ENCODE measurements around the gene SLC44A5. TPM values are rescaled to one million over a fixed set of nuclear protein-coding genes. Genes with fewer than 3 reads are reported as not detected.

Gene SLC44A5
- total RNA-seq, 4 donors from 2014 or later = 0.11 to 2.0 (median 0.87) TPM

GRCh38 chr1:75579046-75579445 lies 31.9 kb downstream of the SLC44A5 start:
- H3K27ac ChIP-seq = no peak overlapping the region
- no peaks in the 10 kb centered on the region for H3K36me3 ChIP-seq
- H3K9me3 ChIP-seq = no peaks in the 10 kb centered on the region
- no peak for TF ChIP-seq POLR2A (IDR thresholded peaks at IDR 0.05)
- TF ChIP-seq CTCF (IDR thresholded peaks at IDR 0.05) = no peak
- 54 to 60% methylated on average over 2 of the region's 2 CpGs for WGBS, 2 donors
- intact Hi-C loops (cut with DNase I) = no loop called here
- H3K4me3 ChIP-seq (replicated peaks in 1 of 3) = no peak overlapping the region
- no peak for DNase-seq
- no peaks in the 10 kb centered on the region for H3K4me1 ChIP-seq
- H3K27me3 ChIP-seq = no peaks in the 10 kb centered on the region

DNA sequence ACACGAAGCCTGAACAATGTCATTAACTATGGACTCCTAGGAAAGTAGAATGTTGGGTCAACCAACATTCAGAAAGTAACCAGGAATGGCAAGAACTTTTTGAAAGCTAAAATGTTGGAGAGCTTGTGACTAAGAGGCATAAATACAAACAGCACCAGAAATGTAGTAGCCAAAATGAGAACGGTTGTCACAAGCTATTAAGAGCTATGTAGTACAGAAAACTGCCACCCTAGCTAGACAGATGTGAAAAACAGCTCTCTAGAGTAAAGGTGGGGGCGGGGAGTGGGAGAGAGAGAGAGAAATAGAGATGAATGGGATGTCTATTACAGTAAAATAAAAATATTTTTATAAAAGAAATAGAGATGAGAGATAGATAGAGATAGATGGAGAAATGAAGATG lies 35.1 kb downstream of the SLC44A5 start:
- WGBS, 2 donors = 67 to 81% methylated on average over 3 of the region's 3 CpGs
- Histone ChIP-seq H3K27ac (no peak overlapping the region), H3K27me3 (no peaks in the 10 kb centered on the region), H3K4me3 (replicated peaks in 1 of 3) (no peak overlapping the region), H3K4me1 (no peaks in the 10 kb centered on the region), H3K9me3 (no peaks in the 10 kb centered on the region), H3K36me3 (no peaks in the 10 kb centered on the region)
- intact Hi-C loops (cut with DNase I) = no loop called here
- DNase-seq = no peak
- TF ChIP-seq POLR2A (IDR thresholded peaks at IDR 0.05) (no peak), CTCF (IDR thresholded peaks at IDR 0.05) (no peak)

- no peaks in the 10 kb centered on the region for H3K9me3 ChIP-seq
- H3K4me1 ChIP-seq = no peaks in the 10 kb centered on the region
- WGBS, 2 donors = 80 to 88% methylated on average over 1 of the region's 1 CpG
- H3K4me3 ChIP-seq (replicated peaks in 1 of 3) = no peak overlapping the region
- TF ChIP-seq CTCF (IDR thresholded peaks at IDR 0.05) = no peak
- TF ChIP-seq POLR2A (IDR thresholded peaks at IDR 0.05) = no peak
- intact Hi-C loops (cut with DNase I) = no loop called here
- no peaks in the 10 kb centered on the region for H3K36me3 ChIP-seq
- no peaks in the 10 kb centered on the region for H3K27me3 ChIP-seq
- no peak for DNase-seq
- H3K27ac ChIP-seq = no peak overlapping the region
These were observed 43.7 kb downstream of the SLC44A5 start for GRCh38 chr1:75567191-75567590.

GRCh38 chr1:75559800-75560199 lies 51.1 kb downstream of the SLC44A5 start:
- Histone ChIP-seq H3K27ac (no peak overlapping the region), H3K9me3 (no peaks in the 10 kb centered on the region), H3K27me3 (no peaks in the 10 kb centered on the region), H3K4me3 (replicated peaks in 1 of 3) (no peak overlapping the region), H3K4me1 (no peaks in the 10 kb centered on the region), H3K36me3 (no peaks in the 10 kb centered on the region)
- intact Hi-C loops (cut with DNase I) = no loop called here
- no peak for DNase-seq
- TF ChIP-seq POLR2A (IDR thresholded peaks at IDR 0.05) (no peak), CTCF (IDR thresholded peaks at IDR 0.05) (no peak)

GRCh38 chr1:75559136-75559535 lies 51.8 kb downstream of the SLC44A5 start:
- no peak for DNase-seq

More at GRCh38 chr1:75559136-75559535, 51.8 kb downstream of the SLC44A5 start:
- Histone ChIP-seq H3K4me3 (replicated peaks in 1 of 3) (no peak overlapping the region), H3K4me1 (no peaks in the 10 kb centered on the region), H3K27me3 (no peaks in the 10 kb centered on the region), H3K27ac (no peak overlapping the region), H3K9me3 (no peaks in the 10 kb centered on the region), H3K36me3 (no peaks in the 10 kb centered on the region)
- 72 to 78% methylated on average over 2 of the region's 2 CpGs for WGBS, 2 donors
- TF ChIP-seq POLR2A (IDR thresholded peaks at IDR 0.05) (no peak), CTCF (IDR thresholded peaks at IDR 0.05) (no peak)
- intact Hi-C loops (cut with DNase I) = no loop called here

Measured in thyroid gland (tissue), 4 donors.